Fibroblast of the aortic adventitia (primary cell): ENCODE measurements around the gene LINGO1. TPM values are rescaled to one million over a fixed set of nuclear protein-coding genes. Genes with fewer than 3 reads are reported as not detected.

Experiments
- DNase-seq: peaks from one replicate; pipeline ENCODE4 v3.0.0-alpha.2; 2010; ENCODE audit warnings: low read depth
- H3K4me3 ChIP-seq: 2 replicates; pipeline ENCODE4 v1.5.1; 2011; ENCODE audit warnings: low read depth, mild to moderate bottlenecking, control low read depth, low read length, moderate library complexity
- total RNA-seq: library from RNA; depleted of rRNA; stranded (reverse); fragments of >200 nt; gene quantifications from 2 replicates; pipeline ENCODE4 v1.2.3, GENCODE V29; 2012; ENCODE audit warnings: low replicate concordance
- TF ChIP-seq, protein P1 (sequence below): IDR thresholded peaks from 2 replicates; pipeline ENCODE4 v1.5.1; 2011; ENCODE audit warnings: mild to moderate bottlenecking, low read length, control low read depth, inconsistent platforms; ENCODE audit not compliant: insufficient read depth

LINGO1 gene
- total RNA-seq, 1 donor, result not detected

DNA sequence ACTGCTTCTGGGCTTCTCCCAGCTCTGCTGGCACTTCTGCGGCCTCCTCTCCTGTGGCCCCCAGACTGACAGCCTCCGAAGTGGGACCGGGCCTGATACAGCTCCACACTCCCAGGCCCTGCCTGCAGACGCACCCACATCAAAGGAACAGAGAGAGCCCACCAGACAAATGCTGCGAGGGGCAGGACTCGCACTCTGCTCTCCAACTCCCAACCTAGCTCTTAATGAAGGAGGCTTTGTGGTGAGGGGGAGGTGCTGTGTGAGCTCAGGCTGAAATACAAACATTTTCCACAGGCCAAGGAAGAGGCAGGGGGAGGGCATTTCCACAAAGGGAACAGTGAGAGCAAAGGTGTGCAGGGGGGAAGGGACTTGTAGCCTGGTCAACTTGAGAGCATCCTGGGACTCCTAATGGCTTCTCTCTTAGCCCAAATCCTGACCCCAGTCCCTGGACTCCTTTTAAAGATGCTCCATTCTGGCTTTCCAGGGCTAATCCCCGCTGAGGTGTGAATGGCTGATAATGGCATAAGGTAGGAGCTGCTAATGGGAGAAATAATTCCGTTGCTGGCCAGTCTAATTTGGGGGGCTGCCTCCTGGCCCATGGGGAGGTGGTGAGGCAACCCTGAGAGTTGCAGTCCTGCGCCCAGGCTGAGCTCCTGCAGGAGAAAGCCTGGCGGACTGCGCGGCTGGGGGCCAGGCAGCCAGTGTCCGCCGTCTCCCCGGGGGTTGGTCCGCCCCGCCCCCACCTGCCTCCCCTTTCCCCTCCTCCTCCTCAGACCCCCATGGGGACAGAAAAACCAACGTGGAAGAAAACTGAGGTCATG lies 9.6 kb downstream of the LINGO1 start:
- DNase-seq, result no peak
- no peak overlapping the region for H3K4me3 ChIP-seq
- TF ChIP-seq, protein P1, sequence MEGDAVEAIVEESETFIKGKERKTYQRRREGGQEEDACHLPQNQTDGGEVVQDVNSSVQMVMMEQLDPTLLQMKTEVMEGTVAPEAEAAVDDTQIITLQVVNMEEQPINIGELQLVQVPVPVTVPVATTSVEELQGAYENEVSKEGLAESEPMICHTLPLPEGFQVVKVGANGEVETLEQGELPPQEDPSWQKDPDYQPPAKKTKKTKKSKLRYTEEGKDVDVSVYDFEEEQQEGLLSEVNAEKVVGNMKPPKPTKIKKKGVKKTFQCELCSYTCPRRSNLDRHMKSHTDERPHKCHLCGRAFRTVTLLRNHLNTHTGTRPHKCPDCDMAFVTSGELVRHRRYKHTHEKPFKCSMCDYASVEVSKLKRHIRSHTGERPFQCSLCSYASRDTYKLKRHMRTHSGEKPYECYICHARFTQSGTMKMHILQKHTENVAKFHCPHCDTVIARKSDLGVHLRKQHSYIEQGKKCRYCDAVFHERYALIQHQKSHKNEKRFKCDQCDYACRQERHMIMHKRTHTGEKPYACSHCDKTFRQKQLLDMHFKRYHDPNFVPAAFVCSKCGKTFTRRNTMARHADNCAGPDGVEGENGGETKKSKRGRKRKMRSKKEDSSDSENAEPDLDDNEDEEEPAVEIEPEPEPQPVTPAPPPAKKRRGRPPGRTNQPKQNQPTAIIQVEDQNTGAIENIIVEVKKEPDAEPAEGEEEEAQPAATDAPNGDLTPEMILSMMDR, result no peak

DNA sequence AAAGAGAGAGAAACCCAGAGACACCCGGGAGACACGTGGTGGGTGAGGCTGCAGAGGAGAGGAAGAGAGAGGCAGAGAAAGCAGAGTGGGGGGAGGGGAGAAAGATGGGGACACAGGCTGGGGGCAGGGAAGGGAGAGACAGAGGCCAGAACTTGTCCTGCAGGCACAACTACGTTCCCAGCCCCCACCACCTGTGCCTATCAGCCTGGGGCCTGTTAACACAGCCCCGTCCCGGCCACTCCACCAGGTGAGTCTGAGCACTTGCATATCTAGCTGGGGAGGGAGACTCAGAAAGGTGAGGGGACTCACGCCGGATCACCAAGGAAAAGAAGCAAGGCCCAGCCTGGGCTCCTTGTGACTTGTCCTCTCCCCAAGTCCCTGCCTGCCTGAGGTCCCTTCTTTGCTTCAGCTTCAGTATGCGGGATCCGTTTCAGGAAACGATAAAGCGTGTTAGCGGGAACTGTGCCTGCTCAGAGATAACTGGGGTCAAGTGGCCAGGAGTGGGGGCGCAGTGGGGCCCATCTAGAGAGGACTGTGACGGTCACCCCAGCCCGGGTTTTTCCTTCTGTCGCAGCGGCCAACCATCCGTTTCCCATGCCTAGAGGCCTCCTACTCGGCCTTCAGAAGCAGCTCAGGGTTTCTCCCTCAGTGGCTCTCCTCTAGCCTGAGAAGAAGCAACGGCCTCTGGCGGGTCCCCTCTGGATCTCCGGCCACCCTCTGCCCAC lies 10.3 kb downstream of the LINGO1 start:
- H3K4me3 ChIP-seq, result no peak overlapping the region

DNA sequence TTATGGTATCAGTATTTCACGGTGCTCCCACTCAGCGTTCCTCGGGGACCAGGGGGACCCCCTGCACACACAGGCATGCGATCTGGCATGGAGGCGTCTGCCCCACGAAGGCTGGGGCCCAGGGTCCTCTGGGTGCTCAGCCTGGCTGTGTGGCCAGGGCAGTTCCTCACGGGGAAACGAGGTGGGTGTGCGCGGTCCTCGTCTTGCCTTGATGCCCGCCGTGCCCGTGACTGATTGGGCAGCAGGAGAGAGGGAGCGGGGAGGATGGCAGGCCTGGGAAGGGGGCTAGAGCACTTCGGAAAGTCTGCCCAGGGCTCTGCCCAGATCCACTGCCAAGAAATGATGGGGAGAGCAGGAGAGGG lies 10.9 kb downstream of the LINGO1 start:
- TF ChIP-seq, protein P1, result no peak
- no peak overlapping the region for H3K4me3 ChIP-seq
- DNase-seq, result no peak

More for the DNA sequence above, 10.3 kb downstream of the LINGO1 start:
- TF ChIP-seq, protein P1, result no peak
- no peak for DNase-seq

DNA sequence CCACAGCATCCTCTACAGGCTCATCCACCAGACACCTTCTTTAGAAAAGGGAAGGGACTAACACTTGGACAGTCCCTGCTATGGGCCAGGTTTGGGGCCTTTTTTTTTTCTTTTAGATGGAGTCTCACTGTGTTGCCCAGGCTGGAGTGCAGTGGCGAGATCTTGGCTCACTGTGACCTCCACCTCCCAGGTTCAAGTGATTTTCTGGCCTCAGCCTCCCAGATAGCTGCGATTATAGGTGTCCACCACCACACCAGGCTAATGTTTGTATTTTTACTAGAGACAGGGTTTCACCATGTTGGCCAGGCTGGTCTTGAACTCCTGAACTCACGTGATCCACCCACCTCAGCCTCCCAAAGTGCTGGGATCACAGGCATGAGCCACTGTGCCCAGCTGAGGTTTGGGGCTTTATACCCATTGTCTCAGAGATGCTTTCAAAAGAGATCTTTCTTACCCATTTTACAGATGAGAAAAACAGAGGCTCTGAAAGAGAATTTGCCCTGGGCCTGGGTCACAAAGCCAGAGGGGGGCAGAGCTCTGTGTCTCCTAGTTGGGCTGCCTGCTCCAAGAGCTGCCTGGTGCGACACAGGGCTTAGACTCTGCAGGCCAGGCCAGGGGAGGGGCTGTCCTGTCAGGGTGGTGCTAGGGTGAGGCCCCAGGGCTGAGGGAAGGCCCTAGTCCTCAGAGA lies 11.6 kb downstream of the LINGO1 start:
- TF ChIP-seq, protein P1, result no peak
- no peak for DNase-seq

DNA sequence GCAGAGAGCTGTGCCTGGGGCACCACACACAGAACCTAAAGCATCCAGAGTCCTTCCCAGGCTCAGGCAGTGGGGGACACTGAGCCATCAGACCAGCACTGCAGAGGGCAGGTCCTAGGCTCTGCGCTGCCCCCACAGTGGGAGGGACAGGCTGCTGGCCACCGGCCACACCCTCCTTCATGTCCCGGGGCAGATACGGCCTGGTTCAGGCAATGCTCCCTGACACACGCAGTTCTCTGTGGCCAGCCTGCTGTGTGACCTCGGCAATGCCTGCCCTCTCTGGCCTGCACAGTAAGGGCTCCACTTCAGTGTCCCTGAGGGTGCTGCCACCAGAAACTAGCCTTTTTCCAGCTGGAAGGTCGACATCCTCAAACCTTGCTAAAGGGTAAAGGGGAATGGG lies 12.4 kb downstream of the LINGO1 start:
- TF ChIP-seq, protein P1, result no peak
- no peak for DNase-seq
- no peak overlapping the region for H3K4me3 ChIP-seq

More for the DNA sequence above, 11.6 kb downstream of the LINGO1 start:
- no peak overlapping the region for H3K4me3 ChIP-seq

DNA sequence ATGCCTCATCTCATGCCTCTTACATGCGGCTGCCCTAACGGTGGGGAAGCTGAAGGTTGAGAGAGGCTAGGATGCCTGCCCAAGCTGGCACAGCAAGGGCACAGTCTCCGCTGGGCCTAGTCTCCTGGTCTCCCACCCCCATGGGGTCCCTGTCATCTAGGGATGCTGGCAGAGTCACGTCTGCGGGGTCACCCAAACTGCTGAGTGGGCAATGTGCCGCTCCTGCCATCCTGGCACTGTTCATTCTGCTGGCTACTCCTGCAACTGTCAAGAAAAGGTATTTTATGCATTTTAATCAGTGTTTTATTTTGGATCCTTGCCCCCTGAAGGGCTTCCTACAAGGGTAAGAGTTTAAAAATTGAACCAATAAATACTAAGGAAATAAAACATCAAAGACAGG lies 12.8 kb downstream of the LINGO1 start:
- no peak for DNase-seq
- TF ChIP-seq, protein P1, result no peak
- H3K4me3 ChIP-seq, result no peak overlapping the region
